DND-41 (cell line): ENCODE data around the gene DDX39A.

Experiments used
- ATAC-seq: fragments of 200-7000 bp; cut with Tn5 transposase; 3 replicates; pipeline ENCODE4 v1.9.1; 2021; ENCODE audit warnings: low read depth; ENCODE audit not compliant: insufficient read depth
- DNase-seq: peaks from one replicate; pipeline ENCODE4 v3.0.0-alpha.2; 2020
- H2AFZ ChIP-seq: 2 replicates; pipeline ENCODE4 v1.6.0; 2012; ENCODE audit warnings: low read depth, low read length
- H3K27ac ChIP-seq: 2 replicates; pipeline ENCODE4 v1.5.1; 2012; ENCODE audit warnings: low read length, inconsistent platforms
- H3K27me3 ChIP-seq: fragments of 200-600 bp; sonication (generic); 2 replicates; pipeline ENCODE4 v1.6.0; 2012; ENCODE audit warnings: low read length, mild to moderate bottlenecking, inconsistent platforms; ENCODE audit not compliant: insufficient read depth, poor library complexity
- H3K36me3 ChIP-seq: 2 replicates; pipeline ENCODE4 v1.5.1; 2012; ENCODE audit warnings: low read length, inconsistent platforms; ENCODE audit not compliant: insufficient read depth
- H3K4me1 ChIP-seq: 2 replicates; pipeline ENCODE4 v1.5.1; 2012; ENCODE audit warnings: mild to moderate bottlenecking, low read length; ENCODE audit not compliant: insufficient read depth
- H3K4me2 ChIP-seq: 2 replicates; pipeline ENCODE4 v1.6.0; 2012; ENCODE audit warnings: mild to moderate bottlenecking, moderate library complexity, low read length, inconsistent platforms; ENCODE audit not compliant: insufficient read depth
- H3K4me3 ChIP-seq, 2 experiments: fragments of 200-600 bp in 1 of 2; shearing (Covaris generic) in 1 of 2; 2 replicates each; pipeline ENCODE4 v1.5.1; 2012 to 2016; ENCODE audit warnings: inconsistent platforms in 2 of 2, low read length in 2 of 2, mild to moderate bottlenecking in 2 of 2, low read depth in 1 of 2, moderate library complexity in 1 of 2
- H3K79me2 ChIP-seq: 2 replicates; pipeline ENCODE4 v1.6.0; 2012; ENCODE audit warnings: low read length, inconsistent platforms; ENCODE audit not compliant: insufficient read depth
- H3K9ac ChIP-seq: 2 replicates; pipeline ENCODE4 v1.6.0; 2012; ENCODE audit warnings: low read depth, mild to moderate bottlenecking, inconsistent platforms, low read length, moderate library complexity
- H3K9me3 ChIP-seq: 2 replicates; pipeline ENCODE4 v1.5.1; 2012; ENCODE audit warnings: low read length, moderate library complexity, mild to moderate bottlenecking, inconsistent platforms; ENCODE audit not compliant: insufficient read depth, severe bottlenecking
- H4K20me1 ChIP-seq: 2 replicates; pipeline ENCODE4 v1.6.0; 2012; ENCODE audit warnings: low read length; ENCODE audit not compliant: insufficient read depth
- CTCF ChIP-seq: IDR thresholded peaks from 2 replicates; pipeline ENCODE4 v1.5.1; 2012; ENCODE audit warnings: borderline replicate concordance, low read length, moderate library complexity, mild to moderate bottlenecking; ENCODE audit not compliant: poor library complexity, severe bottlenecking; ENCODE audit errors: extremely low read depth
- EZH2 ChIP-seq: IDR thresholded peaks from 3 replicates; pipeline ENCODE4 v1.6.1; 2012; ENCODE audit warnings: borderline replicate concordance, low read depth, mild to moderate bottlenecking, moderate library complexity, low read length, inconsistent platforms; ENCODE audit not compliant: severe bottlenecking

Gene DDX39A

DNA sequence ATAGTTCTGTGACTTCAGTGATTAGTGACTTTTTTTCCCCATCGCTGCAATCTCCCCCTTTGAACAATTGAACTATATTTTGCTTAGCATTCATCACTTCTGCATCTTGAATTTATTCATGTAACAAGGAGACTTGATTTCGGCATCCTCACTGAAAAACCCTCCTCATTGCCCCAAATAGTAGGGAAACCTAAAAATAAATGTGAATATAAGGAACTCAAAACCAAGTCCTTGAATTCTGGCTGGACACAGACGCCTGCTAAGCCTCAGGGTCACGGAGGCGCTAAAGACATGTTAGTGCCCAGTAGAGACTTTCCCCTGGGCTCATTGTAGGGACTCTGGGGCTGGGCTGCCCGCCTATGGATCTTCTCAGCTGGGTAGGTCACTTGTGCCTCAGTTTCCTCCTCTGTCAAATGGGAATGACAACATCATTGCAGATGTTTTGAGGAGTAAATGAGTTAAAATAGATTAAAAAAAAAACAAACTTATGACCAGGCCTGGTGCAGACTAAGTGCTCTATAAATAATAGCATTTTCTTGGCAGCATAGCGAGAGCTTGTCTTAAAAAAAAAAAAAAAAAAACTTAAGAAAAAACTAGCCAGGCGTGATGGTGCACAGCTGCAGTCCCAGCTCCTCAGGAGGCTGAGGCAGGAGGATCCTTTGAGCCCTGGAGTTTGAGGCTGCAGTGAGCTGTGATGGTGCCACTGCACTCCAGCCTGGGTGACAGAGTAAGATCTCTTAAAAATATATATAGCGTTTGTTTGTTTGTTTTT is 39.7 kb downstream of the DDX39A start:
- DNase-seq (no peak), ATAC-seq (no peak)
- no peaks in the 10 kb centered on the region for H3K36me3 ChIP-seq
- no peak for TF ChIP-seq CTCF
- no peak for TF ChIP-seq EZH2
- no peaks in the 10 kb centered on the region for H3K9me3 ChIP-seq
- no peaks in the 10 kb centered on the region for H3K79me2 ChIP-seq
- no peak overlapping the region for H3K27ac ChIP-seq
- H3K4me3 ChIP-seq: no peak overlapping the region
- H3K4me2 ChIP-seq: no peak overlapping the region
- H3K9ac ChIP-seq: no peak overlapping the region
- H2AFZ ChIP-seq: no peak overlapping the region
- H4K20me1 ChIP-seq: no peaks in the 10 kb centered on the region
- no peaks in the 10 kb centered on the region for H3K27me3 ChIP-seq
- H3K4me1 ChIP-seq: peaks cover 19% of the 10 kb centered on the region

DNA sequence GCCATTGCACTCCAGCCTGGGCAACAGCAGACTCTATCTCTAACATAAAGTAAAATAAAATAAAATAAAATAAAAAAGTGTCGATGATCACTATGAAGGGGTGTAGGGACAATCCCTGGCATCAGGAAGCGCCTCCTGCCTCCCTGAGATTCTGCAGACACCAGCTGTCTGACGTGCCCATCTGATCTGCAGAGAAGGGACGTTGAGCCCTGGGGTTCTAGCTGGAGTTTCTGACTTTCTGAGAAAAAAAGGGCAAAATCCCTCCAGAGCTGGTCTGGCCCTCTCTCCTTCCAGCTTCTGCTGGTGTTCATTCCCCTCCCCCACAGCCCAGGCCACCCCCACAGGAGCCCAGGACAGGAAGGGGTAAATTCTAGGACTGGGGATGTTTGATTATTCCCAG is 40.3 kb downstream of the DDX39A start:
- TF ChIP-seq CTCF (no peak), EZH2 (no peak)
- Histone ChIP-seq H3K79me2 (no peaks in the 10 kb centered on the region), H3K27me3 (no peaks in the 10 kb centered on the region), H3K4me1 (peaks cover 19% of the 10 kb centered on the region), H3K4me3 (no peak overlapping the region), H3K36me3 (no peaks in the 10 kb centered on the region), H4K20me1 (no peaks in the 10 kb centered on the region), H3K9me3 (no peaks in the 10 kb centered on the region), H3K9ac (no peak overlapping the region), H3K4me2 (no peak overlapping the region), H3K27ac (no peak overlapping the region), H2AFZ (no peak overlapping the region)
- no peak for DNase-seq
- ATAC-seq: no peak

DNA sequence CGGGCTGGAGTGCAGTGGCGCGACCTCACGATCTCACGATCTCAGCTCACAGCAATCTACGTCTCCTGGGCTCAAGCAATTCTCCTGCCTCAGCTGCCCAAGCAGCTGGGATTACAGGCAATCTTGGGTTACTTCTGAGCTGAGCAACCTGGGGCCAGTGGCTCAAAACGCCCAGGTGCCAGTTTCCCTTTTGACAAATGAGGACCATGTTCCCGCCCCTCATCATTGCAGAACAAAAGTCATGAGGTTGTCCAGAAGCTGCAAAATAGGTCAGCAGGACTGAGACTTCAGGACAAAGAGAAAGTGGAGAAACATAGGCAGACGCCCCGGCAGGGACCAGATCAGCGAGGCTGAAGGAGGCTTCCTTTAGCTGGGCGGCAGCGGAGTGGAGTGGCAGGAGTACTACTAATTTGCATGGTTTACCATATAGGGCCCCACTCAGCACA is 41.2 kb downstream of the DDX39A start:
- no peak overlapping the region for H3K4me3 ChIP-seq
- no peaks in the 10 kb centered on the region for H3K9me3 ChIP-seq
- no peak for ATAC-seq
- H3K27me3 ChIP-seq: no peaks in the 10 kb centered on the region
- no peak overlapping the region for H3K27ac ChIP-seq
- no peak overlapping the region for H3K9ac ChIP-seq
- no peak overlapping the region for H3K4me2 ChIP-seq
- H4K20me1 ChIP-seq: no peaks in the 10 kb centered on the region
- H3K4me1 ChIP-seq: peaks cover 19% of the 10 kb centered on the region
- DNase-seq: no peak
- no peaks in the 10 kb centered on the region for H3K79me2 ChIP-seq
- no peak overlapping the region for H2AFZ ChIP-seq
- no peaks in the 10 kb centered on the region for H3K36me3 ChIP-seq
- TF ChIP-seq EZH2: no peak
- no peak for TF ChIP-seq CTCF
